ENCODE measurements around the gene TMEM87B.
A peak's percentile ranks its signal among the peaks of the same experiment; 100 is the strongest.

Gene TMEM87B

DNA sequence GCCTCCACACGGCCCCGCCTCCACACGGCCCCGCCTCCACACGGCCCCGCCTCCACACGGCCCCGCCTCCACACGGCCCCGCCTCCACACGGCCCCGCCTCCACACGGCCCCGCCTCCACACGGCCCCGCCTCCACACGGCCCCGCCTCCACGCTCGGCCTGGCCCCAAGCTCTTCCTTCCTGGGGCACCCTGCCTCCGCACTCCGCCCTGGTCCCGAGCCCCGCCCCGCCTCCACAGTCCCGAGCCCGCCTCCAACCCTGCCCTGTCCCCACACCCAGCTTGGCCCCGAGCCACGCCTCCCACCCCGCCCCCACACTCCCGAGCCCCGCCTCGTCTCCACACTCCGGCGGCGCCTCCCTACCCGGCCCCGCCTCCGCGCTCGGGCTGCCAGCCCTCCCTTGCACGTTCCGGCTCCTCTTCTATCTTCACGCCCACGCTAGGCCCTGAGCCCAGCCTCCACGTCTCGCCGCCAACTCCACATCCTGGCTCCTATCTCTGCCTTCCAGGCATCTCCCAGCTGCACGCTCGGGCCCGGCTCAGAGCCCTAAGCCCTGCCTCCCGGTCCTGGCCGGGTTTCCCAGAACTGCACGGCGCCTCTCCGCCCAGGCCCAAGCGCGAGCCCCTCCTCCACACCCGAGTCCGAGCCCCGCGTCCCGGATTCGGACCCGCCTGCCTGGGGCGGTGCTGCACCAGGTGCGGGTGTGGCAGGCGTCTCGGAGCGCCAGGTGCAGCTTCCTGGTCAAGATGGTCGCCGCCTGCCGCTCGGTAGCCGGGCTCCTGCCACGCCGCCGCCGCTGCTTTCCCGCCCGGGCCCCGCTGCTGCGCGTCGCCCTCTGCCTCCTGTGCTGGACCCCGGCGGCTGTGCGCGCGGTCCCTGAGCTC is at the start of gene TMEM87B:
Gene TMEM87B (plus strand): TSS at position 423 of the 883 bp plus-strand sequence. CDS start 323 bp downstream, at position 746.
- TF ChIP-seq CTCF (conservative IDR thresholded peaks at IDR 0.05; ENCODE audit: low read depth, low read length): no peak
- peak within 1 kb of the TSS; percentile 89 for H3K4me3 ChIP-seq (ENCODE audit: low read depth, low read length)
- peak; percentile 99 for DNase-seq (ENCODE audit: low read depth)

- no peak overlapping the region for H3K4me3 ChIP-seq (ENCODE audit: low read depth, low read length)
- no peak for TF ChIP-seq CTCF (conservative IDR thresholded peaks at IDR 0.05; ENCODE audit: low read depth, low read length)
- no peak for DNase-seq (ENCODE audit: low read depth)
Observed at GRCh38 chr2:112005406-112006075, 49.5 kb upstream of the TMEM87B start.

- no peak overlapping the region for H3K4me3 ChIP-seq (ENCODE audit: low read depth, low read length)
- peak; percentile 60 for DNase-seq (ENCODE audit: low read depth)
- no peak for TF ChIP-seq CTCF (conservative IDR thresholded peaks at IDR 0.05; ENCODE audit: low read depth, low read length)
Observed at GRCh38 chr2:112006076-112006410, 49.0 kb upstream of the TMEM87B start.

DNA sequence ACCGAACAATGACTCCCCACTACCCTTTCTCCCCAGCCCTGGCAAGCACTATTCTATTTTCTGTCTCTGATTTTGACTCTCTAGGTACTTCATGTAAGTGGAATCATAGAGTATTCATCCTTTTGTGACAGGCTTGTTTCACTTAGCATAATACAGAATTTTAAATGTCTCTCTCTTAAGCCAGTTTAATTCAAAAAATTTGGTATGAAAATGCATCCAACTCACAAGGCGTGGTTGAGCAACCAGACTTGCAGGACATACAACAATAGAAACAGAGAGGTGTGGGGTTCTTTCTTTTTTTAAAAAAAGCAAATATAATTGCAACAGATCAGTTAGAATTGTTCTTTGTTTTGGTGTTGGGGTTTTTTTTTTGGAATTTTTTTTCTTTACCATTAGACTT is 47.6 kb upstream of the TMEM87B start:
- no peak for TF ChIP-seq CTCF (conservative IDR thresholded peaks at IDR 0.05; ENCODE audit: low read depth, low read length)

DNA sequence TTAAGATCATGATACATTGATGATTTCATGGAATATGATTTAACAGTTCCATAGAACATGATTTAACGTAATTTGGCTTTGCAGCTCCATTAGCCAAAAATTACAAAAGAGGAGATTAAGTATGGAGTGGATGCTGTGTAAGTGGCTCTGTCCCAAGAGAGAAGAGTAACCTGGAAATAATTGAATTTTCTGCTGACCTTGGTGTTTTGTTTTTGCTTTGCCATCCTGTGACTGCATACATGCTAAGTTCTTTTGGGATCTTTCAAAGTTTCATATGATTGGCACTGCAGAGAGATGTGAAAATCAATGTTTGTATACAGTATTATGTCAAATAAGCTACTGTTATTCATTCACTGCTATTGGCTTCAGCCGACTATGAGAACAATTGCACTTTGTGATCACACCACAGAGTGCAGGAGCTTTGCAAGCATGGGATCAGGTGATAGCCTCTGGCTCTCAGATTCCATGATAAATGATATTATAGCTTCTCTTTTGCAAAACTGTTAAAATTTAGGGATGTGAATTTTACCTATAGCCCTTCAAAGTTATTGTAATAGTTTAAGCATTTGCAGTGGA is 46.1 kb upstream of the TMEM87B start:
- no peak overlapping the region for H3K4me3 ChIP-seq (ENCODE audit: low read depth, low read length)
- no peak for TF ChIP-seq CTCF (conservative IDR thresholded peaks at IDR 0.05; ENCODE audit: low read depth, low read length)
- no peak for DNase-seq (ENCODE audit: low read depth)

More for the DNA sequence above, 47.6 kb upstream of the TMEM87B start:
- DNase-seq (ENCODE audit: low read depth): no peak
- no peak overlapping the region for H3K4me3 ChIP-seq (ENCODE audit: low read depth, low read length)

DNA sequence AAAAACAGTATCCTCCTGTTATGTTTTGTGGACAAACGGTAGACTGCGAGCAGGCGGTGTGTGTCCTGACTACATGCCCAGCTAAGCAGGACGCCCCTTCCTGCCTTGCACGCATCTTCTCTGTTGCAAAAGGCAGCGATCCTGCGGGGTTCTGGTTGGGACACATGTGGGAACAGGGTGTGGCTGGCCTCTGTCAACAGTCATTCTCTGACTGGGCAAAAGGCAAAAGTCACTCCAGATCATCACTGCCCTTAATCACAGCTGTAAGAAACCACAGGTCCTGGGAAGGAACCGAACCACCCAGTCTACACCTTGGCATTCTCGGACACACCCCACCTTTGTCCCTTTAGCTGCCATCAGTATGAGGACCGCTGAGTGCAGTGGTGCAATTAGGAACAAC is 44.3 kb upstream of the TMEM87B start:
- DNase-seq (ENCODE audit: low read depth): peak; percentile 7
- TF ChIP-seq CTCF (conservative IDR thresholded peaks at IDR 0.05; ENCODE audit: low read depth, low read length): no peak
- no peak overlapping the region for H3K4me3 ChIP-seq (ENCODE audit: low read depth, low read length)

Data from choroid plexus epithelial cell (primary cell).